HepG2 (cell line): ENCODE data around the gene ESYT2. TPM values are rescaled to one million over a fixed set of nuclear protein-coding genes. Genes with fewer than 3 reads are reported as not detected.

Experiments
- ATAC-seq: fragments of 200-7000 bp; cut with Tn5 transposase; 3 replicates; pipeline ENCODE4 v1.9.1; 2020; ENCODE audit warnings: mild to moderate bottlenecking, moderate library complexity
- BruUV-seq: library from RNA; stranded (reverse); fragments of 400-500 nt; replicated peaks from 2 replicates; lab custom pipeline; 2021; lab: Mats Ljungman, UMichigan
- CTCF ChIA-PET: fragments of 300-600 bp; formaldehyde crosslinking; extraction: SDS; loops from one replicate; lab custom pipeline; 2021; ENCODE audit warnings: low total read pairs, inconsistent platforms, low intra/inter-chr PET ratio; lab: Yijun Ruan, JAX
- POLR2A ChIA-PET: fragments of 350-600 bp; sonication (Branson Sonifier 250); formaldehyde crosslinking; loops from one replicate; lab custom pipeline; 2020; ENCODE audit warnings: antibody characterized with exemption, inconsistent platforms; lab: Yijun Ruan, JAX
- DNase-seq: peaks from one replicate; pipeline ENCODE4 v3.0.0-alpha.2; 2015; ENCODE audit warnings: low spot score
- FAIRE-seq: peaks from 3 replicates; lab custom pipeline; 2011; peaks lifted over from hg19 to GRCh38; lab: Jason Lieb, UNC
- H2AFZ ChIP-seq: one replicate; pipeline ENCODE4 v1.6.1; 2011; ENCODE audit warnings: low read length, inconsistent platforms
- H3K27ac ChIP-seq: fragments of 300-600 bp; 3 replicates; pipeline ENCODE4 v1.8.0; 2011; ENCODE audit warnings: mixed run types, mild to moderate bottlenecking, mixed read lengths, low read length, inconsistent platforms; ENCODE audit not compliant: insufficient read depth; ENCODE audit errors: extremely low read length
- H3K27me3 ChIP-seq, 2 experiments: fragments of 200-600 bp in 1 of 2; 2 replicates in 1 of 2; 3 replicates in 1 of 2; pipeline versions ENCODE4 v1.6.0 to v1.8.0; 2011; ENCODE audit warnings: low read length in 2 of 2, mild to moderate bottlenecking in 2 of 2, moderate library complexity in 2 of 2, inconsistent platforms in 1 of 2; ENCODE audit not compliant: insufficient read depth in 2 of 2, control insufficient read depth in 1 of 2
- H3K36me3 ChIP-seq, 2 experiments: fragments of 200-600 bp in 1 of 2; replicated peaks in 1 of 2; 2 replicates in 1 of 2; 3 replicates in 1 of 2; pipeline versions ENCODE4 v1.5.1 to v1.8.0; 2011; ENCODE audit warnings: low read length in 2 of 2, inconsistent platforms in 1 of 2; ENCODE audit not compliant: insufficient read depth in 2 of 2, control insufficient read depth in 1 of 2
- H3K4me1 ChIP-seq: 2 replicates; pipeline ENCODE4 v1.5.1; 2012; ENCODE audit warnings: low read length, inconsistent platforms; ENCODE audit not compliant: insufficient read depth
- H3K4me2 ChIP-seq: 2 replicates; pipeline ENCODE4 v1.6.0; 2011; ENCODE audit warnings: low read depth, low read length, inconsistent platforms
- H3K4me3 ChIP-seq, 3 experiments: fragments of 200-600 bp in 1 of 3; sonication (generic), shearing (Covaris generic) in 1 of 3; replicated peaks in 1 of 3; 2 replicates each; pipeline ENCODE4 v1.5.1; 2011 to 2016; ENCODE audit warnings: low read length in 3 of 3, inconsistent platforms in 2 of 3, low read depth in 2 of 3, mild to moderate bottlenecking in 2 of 3, control low read depth in 1 of 3, mixed read lengths in 1 of 3; ENCODE audit not compliant: insufficient read depth in 1 of 3
- H3K79me2 ChIP-seq: one replicate; pipeline ENCODE4 v1.6.1; 2011; ENCODE audit warnings: low read length, inconsistent platforms; ENCODE audit not compliant: insufficient read depth
- H3K9ac ChIP-seq: 2 replicates; pipeline ENCODE4 v1.6.0; 2011; ENCODE audit warnings: mild to moderate bottlenecking, low read depth, low read length, inconsistent platforms; ENCODE audit not compliant: insufficient read depth
- H3K9me3 ChIP-seq: 2 replicates; pipeline ENCODE4 v1.5.1; 2012; ENCODE audit warnings: mild to moderate bottlenecking, low read length
- H4K20me1 ChIP-seq: 2 replicates; pipeline ENCODE4 v1.6.0; 2011; ENCODE audit warnings: inconsistent platforms, mild to moderate bottlenecking, low read length, moderate library complexity; ENCODE audit not compliant: insufficient read depth
- AGO2 ChIP-seq: fragments of 200-400 bp; formaldehyde crosslinking; optimal IDR thresholded peaks from 2 replicates; pipeline ENCODE3; 2017; ENCODE audit warnings: mild to moderate bottlenecking, low read depth, low read length, moderate library complexity
- MEF2D ChIP-seq: sonication (generic); formaldehyde crosslinking; IDR thresholded peaks from 2 replicates; pipeline ENCODE4 v1.5.1; 2020; ENCODE audit warnings: mild to moderate bottlenecking, missing genetic modification reagents
- RBM22 ChIP-seq: fragments of 200-400 bp; formaldehyde crosslinking; optimal IDR thresholded peaks from 2 replicates; pipeline ENCODE3; 2017; ENCODE audit warnings: mild to moderate bottlenecking, low read length, moderate library complexity
- SP4 ChIP-seq: sonication (generic); formaldehyde crosslinking; IDR thresholded peaks from 2 replicates; pipeline ENCODE4 v1.8.1; 2023; ENCODE audit warnings: mild to moderate bottlenecking, missing genetic modification reagents
- WGBS: methylation state at CpG from one replicate; pipeline ENCODE4 v1.1.6; 2017; ENCODE audit warnings: low lambda C conversion rate; 5-methylcytosine and 5-hydroxymethylcytosine counted together
- in situ Hi-C: cut with HindIII; loops from 2 replicates; pipeline ENCODE4 v1.10.0; 2017; ENCODE audit warnings: low pct_unique_long_range_greater_than_20kb; ENCODE audit not compliant: extremely low pct_ligation_motif_present
- intact Hi-C: fragments of 100-400 bp; cut with micrococcal nuclease; formaldehyde crosslinking; loops from one replicate; pipeline ENCODE4 v1.10.0; 2022; ENCODE audit not compliant: unreplicated experiment
- polyA plus RNA-seq, 8 experiments: library from polyadenylated mRNA; depleted of rRNA in 3 of 8; stranded (reverse) in 7 of 8; unstranded in 1 of 8; fragments of >200 nt; fragmentation: Illumina TruSeq in 4 of 8; extraction: Trizol in 4 of 8; gene quantifications; 2 replicates each; pipeline versions ENCODE4 v1.2.1 to v1.2.3, GENCODE V29; 2011 to 2016; ENCODE audit warnings: low read depth in 4 of 8, missing spikeins in 1 of 8, mixed read lengths in 1 of 8; ENCODE audit not compliant: insufficient read depth in 1 of 8
- total RNA-seq, 5 experiments: library from RNA; depleted of rRNA; stranded (reverse); fragments of >200 nt; fragmentation: Illumina TruSeq; extraction: Trizol; gene quantifications; 2 replicates each; pipeline ENCODE4 v1.2.3, GENCODE V29; 2016; ENCODE audit warnings: low read depth in 1 of 5

Gene ESYT2
- total and polyA plus RNA-seq, 2 of the 13 experiments (the other 11 are each of a cell fraction or from before 2014, with no cell fraction given), result 28.5 to 37.3 TPM

- H3K4me3 ChIP-seq, result no peak overlapping the region
- BruUV-seq, result no TSS peak
- WGBS, result 97% methylated on average over 12 of the region's 12 CpGs
- no peaks in the 10 kb centered on the region for H3K27me3 ChIP-seq
- FAIRE-seq (no peak), DNase-seq (no peak), ATAC-seq (no peak)
- no peaks in the 10 kb centered on the region for H3K4me1 ChIP-seq
- ChIA-PET POLR2A (no interaction called here), CTCF (no interaction called here)
- H2AFZ ChIP-seq, result no peak overlapping the region
- no peaks in the 10 kb centered on the region for H3K9me3 ChIP-seq
- H3K27ac ChIP-seq, result no peak overlapping the region
- H3K79me2 ChIP-seq, result no peaks in the 10 kb centered on the region
- no peak overlapping the region for H3K4me2 ChIP-seq
- peaks cover 11 to 49% of the 10 kb centered on the region in 2 experiments for H3K36me3 ChIP-seq
- H4K20me1 ChIP-seq, result no peaks in the 10 kb centered on the region
- TF ChIP-seq MEF2D (CRISPR knock-in tag) (no peak), AGO2 (peak; percentile 36), RBM22 (peak; percentile 72)
- intact Hi-C loops, result no loop called here
- in situ Hi-C loops, result no loop called here
- no peak overlapping the region for H3K9ac ChIP-seq
Measured at GRCh38 chr7:158735935-158736334, 93.4 kb downstream of the ESYT2 start.

DNA sequence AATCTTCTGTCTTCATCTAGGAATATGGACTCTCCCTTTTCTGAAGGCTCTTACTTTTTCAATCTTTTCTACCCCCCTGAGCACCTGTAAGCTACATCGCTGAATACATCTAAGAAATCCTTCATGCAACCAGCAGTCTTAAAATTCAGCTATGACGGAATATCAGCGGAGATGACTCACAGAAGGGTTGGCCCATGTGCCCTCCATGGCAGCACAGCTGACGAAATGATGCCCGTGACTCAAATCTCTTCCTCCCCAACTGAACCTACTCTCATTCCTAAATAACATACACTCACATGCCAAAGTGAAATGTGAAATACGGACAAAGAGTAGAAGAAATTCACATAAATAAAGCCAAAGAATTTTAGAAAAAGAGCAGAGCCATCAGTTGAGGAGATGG is 94.4 kb downstream of the ESYT2 start:
- BruUV-seq, result no TSS peak
- in situ Hi-C loops (no loop called here), intact Hi-C loops (no loop called here)
- ChIA-PET CTCF (no interaction called here), POLR2A (no interaction called here)
- Histone ChIP-seq H3K9ac (no peak overlapping the region), H4K20me1 (no peaks in the 10 kb centered on the region), H3K79me2 (no peaks in the 10 kb centered on the region), H3K4me2 (no peak overlapping the region), H3K27ac (no peak overlapping the region), H3K4me1 (no peaks in the 10 kb centered on the region), H3K27me3 (no peaks in the 10 kb centered on the region), H2AFZ (no peak overlapping the region), H3K4me3 (no peak overlapping the region), H3K36me3 (peaks cover 8 to 38% of the 10 kb centered on the region in 2 experiments), H3K9me3 (no peaks in the 10 kb centered on the region)
- FAIRE-seq (no peak), ATAC-seq (no peak), DNase-seq (no peak)
- no peak for TF ChIP-seq SP4 (CRISPR knock-in tag)
- 99% methylated on average over 6 of the region's 6 CpGs for WGBS
